SH-SY5Y (cell line): Measurements from ENCODE around the gene PRAMEF10.
"Not testable (repeated sequence)": the region's sequence is repeated elsewhere in the genome, so short reads cannot be mapped to it uniquely, and the experiment has no call there.

Source experiments
- GATA2 ChIP-seq: IDR thresholded peaks from 2 replicates; pipeline ENCODE4 v1.6.1; 2011; ENCODE audit warnings: mild to moderate bottlenecking, low read depth, low read length
- GATA3 ChIP-seq: IDR thresholded peaks from 2 replicates; pipeline ENCODE4 v1.6.1; 2011; ENCODE audit warnings: low read depth, mild to moderate bottlenecking, low read length, moderate library complexity

- not testable (repeated sequence) for TF ChIP-seq GATA2, GATA3
Measured at GRCh38 chr1:12856786-12857185, 41.3 kb downstream of the PRAMEF10 start, which contains the start of gene PRAMEF2.
